ENCODE results near the gene XK.

XK gene

DNA sequence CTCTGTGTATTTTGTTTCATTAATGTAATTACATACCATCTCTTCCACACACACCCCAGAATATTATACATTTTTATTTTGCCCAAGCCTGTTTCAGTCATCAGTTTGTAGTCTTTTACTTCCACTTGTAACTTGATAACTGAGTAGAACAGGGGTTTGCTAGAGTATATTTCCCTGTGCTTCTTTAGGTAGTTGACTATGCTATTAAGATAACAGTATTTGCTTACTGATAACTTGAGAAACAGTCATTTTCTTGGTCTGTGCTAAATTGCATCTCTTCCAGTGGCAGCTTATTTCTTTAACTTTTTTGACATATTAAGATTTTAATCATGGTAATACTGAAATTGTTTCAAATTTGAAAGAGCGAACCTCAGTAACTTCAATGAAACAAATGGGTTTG is 7.0 kb upstream of the XK start:
- Histone ChIP-seq H3K9me2 (ENCODE audit: low read depth, low read length) (no peaks in the 10 kb centered on the region), H2AFZ (ENCODE audit: low read length) (no peak overlapping the region), H3K4me3 (ENCODE audit: low read depth, low read length, poor library complexity, severe bottlenecking) (no peak overlapping the region), H3K27ac (ENCODE audit: low read depth, low read length, poor library complexity, severe bottlenecking) (no peak overlapping the region), H3K9me3 (ENCODE audit: low read length) (no peaks in the 10 kb centered on the region), H3K36me3 (ENCODE audit: insufficient read depth, low read length) (no peaks in the 10 kb centered on the region), H3K4me1 (ENCODE audit: insufficient read depth, low read length, severe bottlenecking) (no peaks in the 10 kb centered on the region), H3K4me2 (ENCODE audit: low read length) (no peak overlapping the region), H3K27me3 (ENCODE audit: insufficient read depth, low read length) (no peaks in the 10 kb centered on the region), H3F3A (ENCODE audit: insufficient read depth, low read length) (no peaks in the 10 kb centered on the region), H3K79me2 (ENCODE audit: insufficient read depth, low read length) (no peaks in the 10 kb centered on the region), H3K9ac (ENCODE audit: low read length) (no peak overlapping the region), H4K20me1 (ENCODE audit: insufficient read depth, low read length) (no peaks in the 10 kb centered on the region)
- no peak for TF ChIP-seq EZH2 (IDR thresholded peaks at IDR 0.05; ENCODE audit: borderline replicate concordance, low read length)
- TF ChIP-seq, protein P1, sequence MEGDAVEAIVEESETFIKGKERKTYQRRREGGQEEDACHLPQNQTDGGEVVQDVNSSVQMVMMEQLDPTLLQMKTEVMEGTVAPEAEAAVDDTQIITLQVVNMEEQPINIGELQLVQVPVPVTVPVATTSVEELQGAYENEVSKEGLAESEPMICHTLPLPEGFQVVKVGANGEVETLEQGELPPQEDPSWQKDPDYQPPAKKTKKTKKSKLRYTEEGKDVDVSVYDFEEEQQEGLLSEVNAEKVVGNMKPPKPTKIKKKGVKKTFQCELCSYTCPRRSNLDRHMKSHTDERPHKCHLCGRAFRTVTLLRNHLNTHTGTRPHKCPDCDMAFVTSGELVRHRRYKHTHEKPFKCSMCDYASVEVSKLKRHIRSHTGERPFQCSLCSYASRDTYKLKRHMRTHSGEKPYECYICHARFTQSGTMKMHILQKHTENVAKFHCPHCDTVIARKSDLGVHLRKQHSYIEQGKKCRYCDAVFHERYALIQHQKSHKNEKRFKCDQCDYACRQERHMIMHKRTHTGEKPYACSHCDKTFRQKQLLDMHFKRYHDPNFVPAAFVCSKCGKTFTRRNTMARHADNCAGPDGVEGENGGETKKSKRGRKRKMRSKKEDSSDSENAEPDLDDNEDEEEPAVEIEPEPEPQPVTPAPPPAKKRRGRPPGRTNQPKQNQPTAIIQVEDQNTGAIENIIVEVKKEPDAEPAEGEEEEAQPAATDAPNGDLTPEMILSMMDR (IDR thresholded peaks at IDR 0.05; ENCODE audit: low read length): no peak

DNA sequence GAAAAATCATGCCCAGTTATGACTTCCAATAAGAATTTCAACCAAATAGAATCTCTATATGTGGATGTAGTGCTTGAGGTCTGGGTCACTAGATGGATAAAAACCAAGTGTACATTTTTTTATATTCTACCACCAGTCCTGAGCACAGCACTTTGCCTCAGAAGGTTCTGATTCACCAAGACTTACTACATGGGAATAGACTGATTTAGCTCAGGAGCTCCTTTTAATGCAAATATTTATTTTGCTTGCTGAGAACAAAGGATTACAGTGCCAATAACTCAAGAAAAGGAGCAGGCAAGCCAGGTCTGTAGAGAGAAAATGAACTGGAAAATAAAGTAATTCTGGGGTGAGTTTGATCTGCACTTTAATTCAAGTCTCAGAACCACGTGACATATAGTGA is 6.4 kb upstream of the XK start:
- Histone ChIP-seq H3K27ac (ENCODE audit: low read depth, low read length, poor library complexity, severe bottlenecking) (no peak overlapping the region), H3K9ac (ENCODE audit: low read length) (no peak overlapping the region), H3F3A (ENCODE audit: insufficient read depth, low read length) (no peaks in the 10 kb centered on the region), H3K4me1 (ENCODE audit: insufficient read depth, low read length, severe bottlenecking) (no peaks in the 10 kb centered on the region), H2AFZ (ENCODE audit: low read length) (no peak overlapping the region), H3K9me3 (ENCODE audit: low read length) (no peaks in the 10 kb centered on the region), H3K36me3 (ENCODE audit: insufficient read depth, low read length) (no peaks in the 10 kb centered on the region), H3K27me3 (ENCODE audit: insufficient read depth, low read length) (no peaks in the 10 kb centered on the region), H3K4me2 (ENCODE audit: low read length) (no peak overlapping the region), H4K20me1 (ENCODE audit: insufficient read depth, low read length) (no peaks in the 10 kb centered on the region), H3K79me2 (ENCODE audit: insufficient read depth, low read length) (no peaks in the 10 kb centered on the region), H3K4me3 (ENCODE audit: low read depth, low read length, poor library complexity, severe bottlenecking) (no peak overlapping the region), H3K9me2 (ENCODE audit: low read depth, low read length) (no peaks in the 10 kb centered on the region)
- TF ChIP-seq EZH2 (IDR thresholded peaks at IDR 0.05; ENCODE audit: borderline replicate concordance, low read length): no peak

DNA sequence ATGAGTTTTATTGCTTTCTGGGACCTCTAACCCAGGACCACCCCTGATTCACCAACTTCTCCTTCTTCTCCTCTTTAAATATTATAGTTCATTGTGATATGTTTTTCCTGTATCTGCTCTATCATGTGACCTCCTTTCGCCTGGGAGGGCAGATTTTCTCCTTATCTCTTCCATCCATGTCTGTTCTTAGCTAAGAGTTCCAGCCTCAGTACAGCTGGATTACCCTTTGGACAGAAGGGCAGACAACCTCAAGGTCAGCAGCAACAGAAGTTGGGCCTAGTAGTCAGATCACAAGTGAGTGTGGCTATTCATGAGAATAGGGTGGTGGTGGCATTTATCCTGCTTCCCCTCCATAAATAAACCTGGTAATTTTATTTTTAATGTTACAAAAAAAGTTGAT is 5.7 kb upstream of the XK start:
- H3K4me3 ChIP-seq (ENCODE audit: low read depth, low read length, poor library complexity, severe bottlenecking): no peak overlapping the region
- H3K36me3 ChIP-seq (ENCODE audit: insufficient read depth, low read length): no peaks in the 10 kb centered on the region
- no peak overlapping the region for H3K9ac ChIP-seq (ENCODE audit: low read length)
- no peak overlapping the region for H3K4me2 ChIP-seq (ENCODE audit: low read length)
- no peak overlapping the region for H2AFZ ChIP-seq (ENCODE audit: low read length)
- H3K27ac ChIP-seq (ENCODE audit: low read depth, low read length, poor library complexity, severe bottlenecking): no peak overlapping the region
- no peaks in the 10 kb centered on the region for H3F3A ChIP-seq (ENCODE audit: insufficient read depth, low read length)
- no peaks in the 10 kb centered on the region for H4K20me1 ChIP-seq (ENCODE audit: insufficient read depth, low read length)
- no peaks in the 10 kb centered on the region for H3K9me2 ChIP-seq (ENCODE audit: low read depth, low read length)
- H3K27me3 ChIP-seq (ENCODE audit: insufficient read depth, low read length): no peaks in the 10 kb centered on the region
- TF ChIP-seq EZH2 (IDR thresholded peaks at IDR 0.05; ENCODE audit: borderline replicate concordance, low read length): no peak
- TF ChIP-seq, protein P1 (IDR thresholded peaks at IDR 0.05; ENCODE audit: low read length): no peak
- H3K4me1 ChIP-seq (ENCODE audit: insufficient read depth, low read length, severe bottlenecking): no peaks in the 10 kb centered on the region
- no peaks in the 10 kb centered on the region for H3K79me2 ChIP-seq (ENCODE audit: insufficient read depth, low read length)
- no peaks in the 10 kb centered on the region for H3K9me3 ChIP-seq (ENCODE audit: low read length)

DNA sequence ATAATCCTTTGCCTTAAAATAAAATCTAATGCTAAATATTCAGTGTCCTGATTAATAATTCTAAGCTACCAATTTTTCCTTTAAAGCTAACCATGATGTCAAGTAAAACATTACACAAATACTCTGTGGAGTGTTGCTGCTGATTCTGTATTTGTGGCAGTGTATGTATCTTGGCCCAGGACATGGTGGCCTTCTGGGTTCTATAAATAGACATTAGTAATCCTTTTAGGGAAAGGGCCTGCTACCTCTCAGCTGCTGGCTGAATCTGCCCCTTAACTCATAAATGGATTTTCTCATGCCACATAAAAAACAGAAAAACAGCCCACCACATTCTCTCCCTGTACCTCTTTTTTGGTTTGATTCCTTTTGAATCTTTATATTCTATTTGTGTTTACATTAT is 1.2 kb upstream of the XK start:
- TF ChIP-seq, protein P1 (IDR thresholded peaks at IDR 0.05; ENCODE audit: low read length): no peak
- Histone ChIP-seq H3K4me3 (ENCODE audit: low read depth, low read length, poor library complexity, severe bottlenecking) (no peak overlapping the region), H3K79me2 (ENCODE audit: insufficient read depth, low read length) (no peaks in the 10 kb centered on the region), H2AFZ (ENCODE audit: low read length) (no peak overlapping the region), H3K27ac (ENCODE audit: low read depth, low read length, poor library complexity, severe bottlenecking) (no peak overlapping the region), H3K4me1 (ENCODE audit: insufficient read depth, low read length, severe bottlenecking) (peaks cover 3% of the 10 kb centered on the region), H3F3A (ENCODE audit: insufficient read depth, low read length) (no peaks in the 10 kb centered on the region), H4K20me1 (ENCODE audit: insufficient read depth, low read length) (no peaks in the 10 kb centered on the region), H3K9ac (ENCODE audit: low read length) (no peak overlapping the region), H3K9me2 (ENCODE audit: low read depth, low read length) (no peaks in the 10 kb centered on the region), H3K4me2 (ENCODE audit: low read length) (no peak overlapping the region), H3K9me3 (ENCODE audit: low read length) (no peaks in the 10 kb centered on the region), H3K36me3 (ENCODE audit: insufficient read depth, low read length) (no peaks in the 10 kb centered on the region), H3K27me3 (ENCODE audit: insufficient read depth, low read length) (no peaks in the 10 kb centered on the region)
